Measurements from ENCODE around the gene EMP2.

GRCh38 chr16:10538583-10538982, 41.8 kb downstream of the EMP2 start:
- TF ChIP-seq CTCF (IDR thresholded peaks at IDR 0.05 in 8 of 11, conservative IDR thresholded peaks at IDR 0.05 in 3 of 11), result no peak
- no peak for TF ChIP-seq POLR2A (IDR thresholded peaks at IDR 0.05)
- no peak for TF ChIP-seq POLR2AphosphoS5 (IDR thresholded peaks at IDR 0.05)

Data from spleen (tissue), 7 donors.